Fibroblast of pulmonary artery (primary cell): ENCODE data around the gene CELF4.

Experiments used
- DNase-seq: peaks from one replicate; pipeline ENCODE4 v3.0.0-alpha.2; 2010; ENCODE audit warnings: low read depth
- H3K4me3 ChIP-seq: replicated peaks from 2 replicates; pipeline ENCODE4 v1.5.1; 2011; ENCODE audit warnings: low read depth, mild to moderate bottlenecking, control low read depth, low read length, moderate library complexity
- CTCF ChIP-seq: IDR thresholded peaks from 2 replicates; pipeline ENCODE4 v1.5.1; 2011; ENCODE audit warnings: mild to moderate bottlenecking, control low read depth, low read length, inconsistent platforms; ENCODE audit errors: missing control alignments

The CELF4 gene

GRCh38 chr18:37258819-37259218, 306.8 kb downstream of the CELF4 start:
- TF ChIP-seq CTCF = no peak
- DNase-seq = no peak

GRCh38 chr18:37258131-37258530, 307.5 kb downstream of the CELF4 start:
- no peak for DNase-seq
- TF ChIP-seq CTCF = no peak
- H3K4me3 ChIP-seq = no peak overlapping the region

More at GRCh38 chr18:37258819-37259218, 306.8 kb downstream of the CELF4 start:
- H3K4me3 ChIP-seq = no peak overlapping the region

DNA sequence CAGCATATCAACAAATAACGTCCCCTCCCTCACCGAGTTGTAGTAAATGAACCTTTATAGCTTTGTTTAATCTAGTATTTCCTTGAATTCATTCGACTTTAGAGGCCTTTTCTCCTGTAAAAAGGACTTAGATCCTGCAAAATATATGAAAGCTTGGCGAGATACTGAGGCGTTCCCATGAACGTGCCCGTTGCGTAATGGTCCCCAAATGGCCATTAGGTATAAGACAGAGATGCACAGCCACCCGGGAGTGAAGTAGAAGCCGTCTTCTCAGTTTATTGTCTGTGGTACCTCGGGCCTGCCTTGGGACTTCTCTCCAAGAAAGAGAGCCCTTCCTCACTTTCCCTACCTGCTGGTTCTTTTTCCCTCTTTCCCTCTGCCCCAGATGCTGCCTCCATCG, 310.6 kb downstream of the CELF4 start:
- no peak overlapping the region for H3K4me3 ChIP-seq
- DNase-seq = no peak
- TF ChIP-seq CTCF = no peak

DNA sequence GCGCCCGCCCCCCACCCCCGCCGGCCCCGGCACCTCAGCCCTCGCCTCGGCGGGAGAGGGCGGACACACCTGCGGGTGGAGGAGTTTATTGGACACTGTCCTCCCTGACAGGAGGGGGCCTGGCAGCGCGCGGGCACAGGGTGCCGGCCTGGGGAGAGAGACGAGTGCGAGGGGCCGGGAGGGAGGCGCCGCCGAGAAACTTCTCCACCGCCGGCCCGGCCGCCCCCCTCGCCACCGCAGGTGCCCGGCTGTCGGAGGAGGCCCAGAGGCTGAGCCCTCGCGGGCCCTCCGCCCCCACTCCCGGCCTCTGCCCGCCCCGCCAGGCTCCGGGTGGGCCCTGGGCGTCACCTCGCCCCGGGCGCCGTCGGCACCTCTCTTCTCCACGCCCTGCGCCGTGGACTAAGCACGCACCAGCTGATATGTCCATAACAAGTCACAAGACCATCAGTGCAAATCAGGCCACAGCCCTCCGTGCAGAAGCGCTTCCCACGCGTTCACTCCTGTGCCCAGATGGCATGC, 311.3 kb downstream of the CELF4 start:
- TF ChIP-seq CTCF = no peak
- DNase-seq = no peak
- no peak overlapping the region for H3K4me3 ChIP-seq

DNA sequence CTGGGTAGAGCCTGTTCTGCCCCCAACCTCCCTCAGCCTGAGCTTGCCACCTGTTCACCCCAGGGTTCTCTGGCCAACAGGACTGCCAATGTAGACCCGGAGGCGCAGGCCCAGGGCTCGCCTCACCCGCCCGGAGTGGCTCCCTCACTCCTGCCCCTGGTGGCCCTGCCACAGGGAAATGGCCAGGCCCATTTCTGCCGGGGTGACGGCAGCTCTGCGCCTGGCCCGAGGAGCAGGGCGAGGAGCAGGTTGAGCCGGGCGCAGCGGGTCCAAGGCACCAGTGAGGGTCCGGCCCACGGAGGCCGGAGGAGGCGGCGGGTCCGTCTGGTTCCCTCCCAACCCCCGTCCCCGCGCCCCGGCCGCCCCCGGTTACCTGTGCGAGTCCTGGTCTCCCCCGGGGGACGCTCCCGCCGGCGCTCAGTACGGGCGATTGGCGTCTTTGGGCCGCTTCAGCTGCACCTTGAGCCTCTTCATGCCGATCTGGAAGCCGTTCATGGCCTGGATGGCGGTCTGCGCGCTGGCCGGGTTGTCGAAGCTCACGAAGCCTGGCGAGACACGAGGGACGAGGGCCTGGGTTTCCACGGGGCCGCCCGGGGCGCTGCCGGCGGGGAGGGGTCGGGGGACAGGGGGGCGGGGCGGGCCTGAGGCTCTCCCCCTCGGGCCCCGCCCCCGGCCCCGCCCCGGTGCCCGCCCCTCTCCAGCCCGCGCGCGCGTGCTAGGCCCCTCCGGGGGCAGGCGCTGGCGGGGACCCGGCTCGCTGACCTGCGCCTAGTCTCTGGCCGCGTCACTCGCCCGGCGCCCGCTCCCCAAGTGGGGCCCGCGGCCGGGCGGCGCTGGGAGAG, 312.0 kb downstream of the CELF4 start:
- peak overlapping the region; percentile 17 for H3K4me3 ChIP-seq
- TF ChIP-seq CTCF = no peak
- no peak for DNase-seq

DNA sequence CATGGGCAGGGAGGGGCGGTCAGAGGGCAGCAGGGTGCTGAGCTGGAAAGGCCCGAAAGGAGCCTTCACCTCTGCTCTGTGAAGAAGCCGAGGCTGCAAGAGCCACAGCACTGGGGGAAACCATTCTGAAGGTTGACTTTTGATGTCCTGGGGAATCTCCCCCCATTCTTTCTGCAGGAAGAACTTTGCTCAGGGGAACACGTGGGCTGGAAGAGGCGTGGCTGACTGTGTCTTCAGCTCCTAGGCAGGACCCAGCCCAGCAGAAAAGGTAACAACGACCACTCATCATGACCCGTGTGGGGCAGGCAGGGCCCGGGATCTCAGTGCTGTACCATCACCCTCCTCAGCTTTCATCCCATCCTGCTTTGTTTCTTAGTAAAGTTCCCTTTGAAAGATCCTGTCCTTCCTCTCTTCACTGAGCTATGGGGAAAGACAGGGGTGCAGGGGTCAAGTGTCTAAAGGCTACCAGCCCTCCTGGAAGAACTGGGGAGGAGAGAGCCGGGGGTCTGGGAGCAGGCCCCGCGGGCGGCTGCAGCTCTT, 312.7 kb downstream of the CELF4 start:
- no peak for TF ChIP-seq CTCF
- no peak for DNase-seq
- no peak overlapping the region for H3K4me3 ChIP-seq
